ENCODE data around the gene TMEM100. TPM values are rescaled to one million over a fixed set of nuclear protein-coding genes. Genes with fewer than 3 reads are reported as not detected.
"Not testable (repeated sequence)": the region's sequence is repeated elsewhere in the genome, so short reads cannot be mapped to it uniquely, and the experiment has no call there.

The TMEM100 gene
- total RNA-seq, 4 donors from 2014 or later = 2.5 to 12.9 (median 6.4) TPM

- 84% methylated on average over 3 of the region's 3 CpGs for WGBS, 2 donors
- no peak for DNase-seq
- Histone ChIP-seq H3K27me3 (no peaks in the 10 kb centered on the region), H3K36me3 (no peaks in the 10 kb centered on the region), H3K4me1 (peaks cover 0 to 12% of the 10 kb centered on the region in 2 donors), H3K9me3 (no peaks in the 10 kb centered on the region), H3K27ac (no peak overlapping the region), H3K4me3 (replicated peaks in 1 of 3) (no peak overlapping the region)
- intact Hi-C loops (cut with DNase I) = no loop called here
- TF ChIP-seq, protein P1, sequence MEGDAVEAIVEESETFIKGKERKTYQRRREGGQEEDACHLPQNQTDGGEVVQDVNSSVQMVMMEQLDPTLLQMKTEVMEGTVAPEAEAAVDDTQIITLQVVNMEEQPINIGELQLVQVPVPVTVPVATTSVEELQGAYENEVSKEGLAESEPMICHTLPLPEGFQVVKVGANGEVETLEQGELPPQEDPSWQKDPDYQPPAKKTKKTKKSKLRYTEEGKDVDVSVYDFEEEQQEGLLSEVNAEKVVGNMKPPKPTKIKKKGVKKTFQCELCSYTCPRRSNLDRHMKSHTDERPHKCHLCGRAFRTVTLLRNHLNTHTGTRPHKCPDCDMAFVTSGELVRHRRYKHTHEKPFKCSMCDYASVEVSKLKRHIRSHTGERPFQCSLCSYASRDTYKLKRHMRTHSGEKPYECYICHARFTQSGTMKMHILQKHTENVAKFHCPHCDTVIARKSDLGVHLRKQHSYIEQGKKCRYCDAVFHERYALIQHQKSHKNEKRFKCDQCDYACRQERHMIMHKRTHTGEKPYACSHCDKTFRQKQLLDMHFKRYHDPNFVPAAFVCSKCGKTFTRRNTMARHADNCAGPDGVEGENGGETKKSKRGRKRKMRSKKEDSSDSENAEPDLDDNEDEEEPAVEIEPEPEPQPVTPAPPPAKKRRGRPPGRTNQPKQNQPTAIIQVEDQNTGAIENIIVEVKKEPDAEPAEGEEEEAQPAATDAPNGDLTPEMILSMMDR (IDR thresholded peaks at IDR 0.05) = no peak
- no peak for TF ChIP-seq POLR2A (IDR thresholded peaks at IDR 0.05)
Observed at GRCh38 chr17:55672585-55673501, 49.8 kb downstream of the TMEM100 start.

DNA sequence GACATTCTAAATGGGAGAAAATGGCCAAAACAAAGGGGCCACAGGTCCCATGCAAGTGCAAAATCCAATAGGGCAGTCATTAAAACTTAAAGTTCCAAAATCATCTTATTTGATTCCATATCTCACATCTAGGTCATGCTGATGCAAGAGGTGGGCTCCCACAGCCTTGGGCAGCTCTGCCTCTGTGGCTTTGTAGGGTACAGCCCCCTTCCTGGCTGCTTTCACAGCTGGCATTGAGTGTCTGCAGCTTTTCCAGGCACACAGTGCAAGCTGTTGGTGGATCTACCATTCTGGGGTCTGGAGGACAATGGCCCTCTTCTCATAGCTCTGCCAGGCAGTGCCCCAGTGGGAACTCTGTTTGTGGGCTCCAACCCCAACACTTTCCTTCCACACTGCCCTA is 50.7 kb downstream of the TMEM100 start:
- H3K4me1 ChIP-seq = peaks cover 0 to 12% of the 10 kb centered on the region in 2 donors
- DNase-seq; H3K4me3 ChIP-seq (replicated peaks in 1 of 3); H3K36me3 ChIP-seq; H3K9me3 ChIP-seq; H3K27ac ChIP-seq; intact Hi-C loops (cut with DNase I); H3K27me3 ChIP-seq: not testable (repeated sequence)

Other genes with a start within 250 kb of the TMEM100 start
- not detected for gene SMIM36, start 211.4 kb downstream of the TMEM100 start, total RNA-seq
- 10 to 100 TPM; 13.7 to 17.2 (median 14.8) TPM for gene PCTP, start 28.2 kb upstream of the TMEM100 start, total RNA-seq